Cardiac muscle cell (in vitro differentiated cells and primary cell): Measurements from ENCODE around the gene IP6K1. TPM values are rescaled to one million over a fixed set of nuclear protein-coding genes. Genes with fewer than 3 reads are reported as not detected.
A peak's percentile ranks its signal among the peaks of the same experiment; 100 is the strongest.

ENCODE experiments used
- DNase-seq, 2 donors: peaks; one replicate each; pipeline versions ENCODE4 v3.0.0 to v3.0.0-alpha.2; 2010 to 2017; ENCODE audit warnings: low read depth in 1 of 2, low spot score in 1 of 2
- H3K27ac ChIP-seq: fragments of 200-600 bp; sonication (generic); 2 replicates; pipeline ENCODE4 v1.5.1; 2016
- H3K27me3 ChIP-seq: fragments of 200-600 bp; sonication (generic); 2 replicates; pipeline ENCODE4 v1.6.0; 2016; ENCODE audit warnings: control low read depth
- H3K36me3 ChIP-seq: fragments of 200-600 bp; sonication (generic); 2 replicates; pipeline ENCODE4 v1.5.1; 2016; ENCODE audit warnings: control low read depth
- H3K4me1 ChIP-seq: fragments of 200-600 bp; sonication (generic); 2 replicates; pipeline ENCODE4 v1.8.1; 2017; ENCODE audit warnings: low read depth, mild to moderate bottlenecking, mixed run types
- H3K4me3 ChIP-seq: fragments of 200-600 bp; sonication (generic); 2 replicates; pipeline ENCODE4 v1.5.1; 2016; ENCODE audit warnings: mild to moderate bottlenecking
- H3K9me3 ChIP-seq: fragments of 200-600 bp; sonication (generic); 2 replicates; pipeline ENCODE4 v1.5.1; 2017; ENCODE audit warnings: low read depth, mild to moderate bottlenecking, control low read depth
- polyA plus RNA-seq: library from polyadenylated mRNA; unstranded; fragments of >200 nt; fragmentation: Nextera tagmentation; extraction: Ambion mirVana; gene quantifications from 2 replicates; pipeline ENCODE4 v1.2.1, GENCODE V29; 2016
- total RNA-seq: library from RNA; depleted of rRNA; stranded (reverse); fragments of >200 nt; gene quantifications from 2 replicates; pipeline ENCODE4 v1.2.3, GENCODE V29; 2016
- TF ChIP-seq, protein P1 (sequence below): IDR thresholded peaks from 2 replicates; pipeline ENCODE4 v1.5.1; 2012; ENCODE audit warnings: low read depth, mild to moderate bottlenecking, low read length

The IP6K1 gene
- total and polyA plus RNA-seq, 2 experiments from 2014 or later, result 30.1 to 40.3 TPM

DNA sequence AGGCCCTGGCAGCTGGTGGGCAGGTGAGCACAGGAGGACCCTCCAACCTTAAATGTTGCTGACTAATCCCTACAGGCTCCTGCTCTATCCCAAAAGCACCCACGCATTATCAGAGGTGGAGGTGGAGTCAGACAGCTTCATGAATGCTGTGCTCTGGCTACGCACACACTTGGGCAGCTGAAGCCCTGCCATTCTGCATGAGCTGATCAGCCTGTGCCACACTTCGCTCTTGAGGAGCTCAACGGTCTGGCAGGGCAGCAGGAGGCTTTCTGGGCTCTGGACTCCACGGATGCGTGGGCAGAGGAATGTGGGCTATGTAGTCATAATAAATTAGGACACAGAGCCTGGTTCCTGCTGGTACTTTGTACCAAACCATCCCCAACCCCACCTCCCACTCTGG is 103.2 kb downstream of the IP6K1 start:
- H3K9me3 ChIP-seq, result no peaks in the 10 kb centered on the region
- TF ChIP-seq, protein P1, sequence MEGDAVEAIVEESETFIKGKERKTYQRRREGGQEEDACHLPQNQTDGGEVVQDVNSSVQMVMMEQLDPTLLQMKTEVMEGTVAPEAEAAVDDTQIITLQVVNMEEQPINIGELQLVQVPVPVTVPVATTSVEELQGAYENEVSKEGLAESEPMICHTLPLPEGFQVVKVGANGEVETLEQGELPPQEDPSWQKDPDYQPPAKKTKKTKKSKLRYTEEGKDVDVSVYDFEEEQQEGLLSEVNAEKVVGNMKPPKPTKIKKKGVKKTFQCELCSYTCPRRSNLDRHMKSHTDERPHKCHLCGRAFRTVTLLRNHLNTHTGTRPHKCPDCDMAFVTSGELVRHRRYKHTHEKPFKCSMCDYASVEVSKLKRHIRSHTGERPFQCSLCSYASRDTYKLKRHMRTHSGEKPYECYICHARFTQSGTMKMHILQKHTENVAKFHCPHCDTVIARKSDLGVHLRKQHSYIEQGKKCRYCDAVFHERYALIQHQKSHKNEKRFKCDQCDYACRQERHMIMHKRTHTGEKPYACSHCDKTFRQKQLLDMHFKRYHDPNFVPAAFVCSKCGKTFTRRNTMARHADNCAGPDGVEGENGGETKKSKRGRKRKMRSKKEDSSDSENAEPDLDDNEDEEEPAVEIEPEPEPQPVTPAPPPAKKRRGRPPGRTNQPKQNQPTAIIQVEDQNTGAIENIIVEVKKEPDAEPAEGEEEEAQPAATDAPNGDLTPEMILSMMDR, result no peak
- H3K4me1 ChIP-seq, result no peaks in the 10 kb centered on the region
- no peak overlapping the region for H3K4me3 ChIP-seq
- no peak for DNase-seq
- H3K36me3 ChIP-seq, result peaks cover 39% of the 10 kb centered on the region
- no peak overlapping the region for H3K27ac ChIP-seq
- no peaks in the 10 kb centered on the region for H3K27me3 ChIP-seq

DNA sequence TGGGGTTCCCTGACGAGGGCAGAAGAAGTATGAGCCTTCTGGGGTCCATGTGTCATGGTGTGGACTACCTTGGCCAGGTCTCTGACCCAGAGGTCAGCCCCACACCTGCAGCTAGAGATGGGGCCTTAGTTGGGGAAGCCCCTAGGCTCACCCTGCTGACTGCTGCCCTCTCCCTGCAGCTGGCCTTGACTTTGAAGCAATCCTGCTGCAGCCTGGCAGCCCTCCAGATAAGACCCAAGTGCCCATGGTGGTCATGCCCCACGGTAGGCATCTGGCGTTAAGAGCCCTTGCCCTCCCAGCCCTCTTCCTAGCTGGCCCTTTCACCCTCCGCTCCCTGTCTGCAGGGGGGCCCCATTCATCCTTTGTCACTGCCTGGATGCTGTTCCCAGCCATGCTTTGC is 104.8 kb downstream of the IP6K1 start:
- no peak overlapping the region for H3K27ac ChIP-seq
- H3K27me3 ChIP-seq, result no peaks in the 10 kb centered on the region
- peaks cover 45% of the 10 kb centered on the region for H3K36me3 ChIP-seq
- H3K4me1 ChIP-seq, result no peaks in the 10 kb centered on the region
- no peaks in the 10 kb centered on the region for H3K9me3 ChIP-seq
- TF ChIP-seq, protein P1, result no peak
- no peak overlapping the region for H3K4me3 ChIP-seq
- DNase-seq, result no peak

DNA sequence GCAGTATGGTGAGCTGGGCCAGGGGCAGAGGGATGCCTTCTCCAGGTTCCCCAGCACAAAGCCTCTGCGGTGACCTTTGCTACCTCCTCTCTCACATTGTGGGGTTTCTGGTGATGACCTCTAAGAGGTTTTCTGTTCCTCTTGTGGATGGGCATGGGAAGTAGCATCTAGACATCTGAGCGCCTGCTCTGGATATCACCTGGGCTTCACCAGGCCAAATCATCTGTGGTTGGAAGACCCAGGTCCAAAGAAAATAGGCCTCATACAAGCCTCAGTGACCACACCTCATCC is 105.2 kb downstream of the IP6K1 start:
- H3K36me3 ChIP-seq, result peaks cover 46% of the 10 kb centered on the region
- DNase-seq, result no peak
- H3K4me1 ChIP-seq, result no peaks in the 10 kb centered on the region
- H3K27ac ChIP-seq, result no peak overlapping the region
- H3K27me3 ChIP-seq, result no peaks in the 10 kb centered on the region
- TF ChIP-seq, protein P1, result no peak
- no peak overlapping the region for H3K4me3 ChIP-seq
- no peaks in the 10 kb centered on the region for H3K9me3 ChIP-seq

DNA sequence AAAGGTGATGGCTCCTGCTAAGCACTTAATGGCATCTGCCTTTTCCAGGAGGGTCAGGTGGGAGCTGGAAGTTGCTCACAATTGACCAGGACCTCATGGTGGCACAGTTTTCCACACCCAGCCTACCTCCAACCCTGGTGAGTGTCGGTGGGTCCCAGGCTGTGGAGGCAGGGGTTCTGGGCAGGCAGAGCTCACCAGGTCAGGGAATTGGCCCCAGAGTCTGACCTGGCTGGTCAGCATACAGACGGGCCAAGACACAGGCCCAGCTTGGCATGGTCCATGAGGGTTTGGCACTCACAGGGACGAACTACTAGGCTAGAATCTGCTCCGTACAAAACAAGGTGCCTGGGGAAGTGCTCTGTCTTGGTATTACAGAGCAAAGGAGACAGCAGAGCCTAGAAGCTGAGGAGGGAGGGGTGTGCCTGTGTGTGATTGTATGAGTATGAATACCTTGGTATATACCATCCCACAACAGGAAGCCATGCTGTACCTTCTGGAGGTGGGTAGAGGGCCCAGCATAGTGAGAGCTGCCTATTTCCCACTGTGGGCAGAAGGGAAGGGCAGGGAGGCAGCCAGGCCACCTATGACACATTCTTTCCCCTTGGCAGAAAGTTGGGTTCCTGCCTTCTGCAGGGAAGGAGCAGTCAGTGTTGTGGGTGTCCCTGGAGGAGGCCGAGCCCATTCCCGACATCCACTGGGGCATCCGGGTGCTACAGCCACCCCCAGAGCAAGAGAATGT is 105.7 kb downstream of the IP6K1 start:
- Histone ChIP-seq H3K4me1 (no peaks in the 10 kb centered on the region), H3K36me3 (peaks cover 46% of the 10 kb centered on the region), H3K4me3 (no peak overlapping the region), H3K27ac (no peak overlapping the region), H3K9me3 (no peaks in the 10 kb centered on the region), H3K27me3 (no peaks in the 10 kb centered on the region)
- DNase-seq, result no peak
- TF ChIP-seq, protein P1, result no peak

DNA sequence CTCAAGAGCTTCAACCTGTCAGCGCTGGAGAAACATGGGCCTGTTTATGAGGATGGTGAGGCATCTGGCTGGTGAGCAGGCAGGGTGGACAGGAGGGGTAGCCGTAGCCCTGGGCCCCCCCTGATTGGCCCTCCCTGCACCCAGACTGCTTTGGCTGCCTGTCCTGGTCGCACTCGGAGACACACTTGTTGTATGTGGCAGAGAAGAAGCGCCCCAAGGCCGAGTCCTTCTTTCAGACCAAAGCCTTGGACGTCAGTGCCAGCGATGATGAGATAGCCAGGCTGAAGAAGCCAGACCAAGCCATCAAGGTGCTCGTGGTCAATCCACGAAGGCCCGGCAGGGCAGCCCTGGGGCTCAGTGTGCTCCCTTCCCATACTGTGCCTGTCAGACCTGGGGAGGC is 110.4 kb downstream of the IP6K1 start:
- no peaks in the 10 kb centered on the region for H3K9me3 ChIP-seq
- no peak overlapping the region for H3K27ac ChIP-seq
- no peak for DNase-seq
- TF ChIP-seq, protein P1, result no peak
- no peaks in the 10 kb centered on the region for H3K27me3 ChIP-seq
- no peak overlapping the region for H3K4me3 ChIP-seq
- peaks cover 21% of the 10 kb centered on the region for H3K36me3 ChIP-seq
- H3K4me1 ChIP-seq, result peaks cover 11% of the 10 kb centered on the region

DNA sequence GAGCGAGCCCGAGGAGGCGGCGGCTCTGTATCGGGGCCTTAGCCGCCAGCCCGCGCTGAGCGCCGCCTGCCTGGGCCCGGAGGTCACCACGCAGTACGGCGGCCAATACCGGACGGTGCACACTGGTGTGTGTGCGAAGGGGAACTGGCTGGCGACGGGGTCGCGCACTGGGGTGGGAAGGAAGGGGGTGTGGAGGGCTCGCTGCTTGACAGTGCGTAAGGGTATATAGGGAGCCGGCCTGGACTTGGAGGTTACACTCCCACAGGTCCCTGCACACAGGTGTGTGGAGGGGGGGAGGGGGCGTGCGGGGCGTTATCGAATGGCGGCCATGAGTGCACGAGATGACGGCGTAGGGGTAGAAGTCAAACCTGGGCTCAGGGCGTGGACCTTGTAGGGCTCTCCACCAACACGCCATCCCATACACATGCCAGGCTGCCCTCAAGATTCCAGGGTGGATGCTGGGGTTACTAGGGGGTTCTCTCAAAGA is 111.8 kb downstream of the IP6K1 start:
- TF ChIP-seq, protein P1, result no peak
- H3K36me3 ChIP-seq, result peaks cover 14% of the 10 kb centered on the region
- H3K4me3 ChIP-seq, result peak overlapping the region; percentile 63
- peak in 1 of 2 donors; percentile 25 for DNase-seq
- H3K9me3 ChIP-seq, result no peaks in the 10 kb centered on the region
- H3K27ac ChIP-seq, result peak overlapping the region; percentile 96
- H3K4me1 ChIP-seq, result peaks cover 11% of the 10 kb centered on the region
- no peaks in the 10 kb centered on the region for H3K27me3 ChIP-seq
